ENCODE results near the gene GP1BB. TPM values are rescaled to one million over a fixed set of nuclear protein-coding genes. Genes with fewer than 3 reads are reported as not detected.
A peak's percentile ranks its signal among the peaks of the same experiment; 100 is the strongest.

The GP1BB gene
- total and polyA plus RNA-seq, 2 of the 13 experiments (the other 11 are each of a cell fraction or from before 2014, with no cell fraction given) = not detected

DNA sequence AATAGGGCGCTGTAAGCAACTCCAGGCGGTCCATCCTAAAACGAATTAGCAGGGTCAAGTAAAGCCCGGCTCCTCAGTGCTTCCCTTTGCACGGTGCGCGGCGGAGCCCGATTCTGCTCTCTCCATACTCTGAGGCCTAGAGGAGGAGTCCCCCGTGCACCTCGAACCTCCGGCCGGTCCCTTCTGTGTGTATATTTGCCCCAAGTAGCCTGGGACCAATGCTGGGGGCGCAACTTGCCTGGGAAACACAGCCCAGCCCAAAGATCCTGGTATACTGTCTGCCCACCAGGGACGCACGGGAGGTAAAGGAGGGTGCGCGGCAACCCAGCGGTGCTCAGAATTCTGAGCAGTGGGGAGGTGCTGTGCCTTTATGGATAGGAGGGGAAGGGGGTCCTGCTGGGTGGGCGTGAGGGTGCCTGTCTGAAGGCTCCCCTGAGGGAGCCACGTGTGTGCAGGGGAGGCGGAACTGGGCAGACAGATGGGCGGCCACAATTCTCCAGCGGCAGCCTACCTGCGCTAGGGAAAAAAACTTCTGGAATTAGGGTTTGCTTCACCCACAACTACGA is 32.5 kb downstream of the GP1BB start:
- FAIRE-seq (no peak), ATAC-seq (peak; percentile 13; the same call in 1 of the 3 replicates), DNase-seq (ENCODE audit: low spot score) (no peak)
- H4K20me1 ChIP-seq (ENCODE audit: insufficient read depth, low read length) = no peaks in the 10 kb centered on the region; the same call in 1 of the 2 replicates
- POLR2A ChIA-PET = no interaction called here
- no peak overlapping the region for H3K9ac ChIP-seq (ENCODE audit: insufficient read depth, low read depth, low read length)
- TF ChIP-seq ZNF317 (CRISPR knock-in tag; IDR thresholded peaks at IDR 0.05) = no peak
- TF ChIP-seq EZH2 (conservative IDR thresholded peaks at IDR 0.05; ENCODE audit: low read depth, low read length) = 0 out of 2 replicates have a peak, but pooled peaks have one; percentile 37
- TF ChIP-seq MTF2 (CRISPR knock-in tag; IDR thresholded peaks at IDR 0.05; ENCODE audit: borderline replicate concordance) = 0 out of 2 replicates have a peak, but pooled peaks have one; percentile 12
- H3K36me3 ChIP-seq (replicated peaks in 1 of 2; ENCODE audit: control insufficient read depth in 1 of 2, insufficient read depth in 2 of 2, low read length in 2 of 2) = no peaks in the 10 kb centered on the region
- CTCF ChIA-PET (ENCODE audit: low intra/inter-chr PET ratio, low total read pairs) = interaction anchor here (1.1 to 3.1 kb wide), 3 partner anchors 25 to 155 kb away, joined by 3 to 14 read pairs (median 4); no protein-coding TSS in a partner anchor
- H3K9me3 ChIP-seq (ENCODE audit: low read length) = no peaks in the 10 kb centered on the region
- no peak overlapping the region for H2AFZ ChIP-seq (ENCODE audit: low read length)
- peaks cover 15 to 91% of the 10 kb centered on the region in 2 experiments for H3K27me3 ChIP-seq (ENCODE audit: control insufficient read depth in 1 of 2, insufficient read depth in 2 of 2, low read length in 2 of 2)
- H3K79me2 ChIP-seq (ENCODE audit: insufficient read depth, low read length) = no peaks in the 10 kb centered on the region
- H3K4me1 ChIP-seq (ENCODE audit: insufficient read depth, low read length) = peaks cover 29% of the 10 kb centered on the region; the same call in 1 of the 2 replicates
- 15% methylated on average over 9 of the region's 26 CpGs for WGBS (ENCODE audit: low lambda C conversion rate)
- intact Hi-C loops (cut with micrococcal nuclease; ENCODE audit: unreplicated experiment) (no loop called here), in situ Hi-C loops (cut with HindIII; ENCODE audit: extremely low pct_ligation_motif_present, low pct_unique_long_range_greater_than_20kb) (loop anchor here (10.0 kb wide), 1 partner anchor 159 kb away; no protein-coding TSS in a partner anchor)
- H3K27ac ChIP-seq (ENCODE audit: extremely low read length, insufficient read depth, low read length) = no peak overlapping the region
- no peak overlapping the region for H3K4me2 ChIP-seq (ENCODE audit: low read depth, low read length)
- no TSS peak for BruUV-seq (replicated peaks)
- no peak overlapping the region for H3K4me3 ChIP-seq (replicated peaks in 1 of 3; ENCODE audit: insufficient read depth in 1 of 3, low read depth in 2 of 3, low read length in 3 of 3)

DNA sequence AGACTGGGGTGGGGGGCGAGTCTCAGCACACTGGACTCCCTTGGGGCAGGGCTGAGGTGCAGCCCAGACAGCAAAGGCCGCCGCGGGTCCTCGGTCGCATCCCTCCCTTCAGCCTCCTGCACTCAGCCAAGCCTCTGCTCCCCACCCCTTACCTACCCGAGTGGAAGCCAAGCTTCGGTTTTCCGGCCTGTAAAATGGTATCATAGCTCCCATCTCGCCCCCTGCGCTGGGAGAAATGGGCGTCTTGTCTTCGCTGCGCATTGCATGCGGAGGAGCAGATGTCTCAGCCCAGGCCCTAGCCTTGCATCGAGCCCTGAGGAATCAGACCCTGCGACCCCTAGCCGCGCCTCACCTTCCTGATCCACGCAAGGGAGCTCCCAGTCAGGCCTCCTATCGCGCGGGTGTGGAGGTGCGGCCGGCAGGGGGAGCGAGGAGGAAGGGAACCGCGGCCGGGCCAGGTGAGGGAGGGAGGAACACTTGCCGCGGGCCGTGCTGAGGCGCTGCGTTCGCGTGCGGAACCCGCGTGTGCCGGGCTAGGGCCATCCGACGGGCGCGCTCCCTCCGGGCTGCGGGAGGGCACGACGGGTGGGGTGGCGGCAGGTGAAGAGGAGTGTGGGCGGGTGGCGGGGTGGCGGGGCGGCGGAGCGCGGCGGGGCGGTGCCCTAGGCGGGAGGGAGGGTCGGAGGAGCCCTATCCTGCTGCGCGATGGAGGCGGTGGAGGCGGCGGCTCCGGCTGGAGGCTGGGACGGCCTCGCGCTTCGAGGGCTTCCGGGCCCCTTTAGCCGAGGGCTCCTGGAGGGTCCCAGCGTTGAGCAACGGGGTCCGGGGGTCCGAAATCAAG is 33.2 kb downstream of the GP1BB start:
- H3K9ac ChIP-seq (ENCODE audit: insufficient read depth, low read depth, low read length) = no peak overlapping the region
- no peak overlapping the region for H2AFZ ChIP-seq (ENCODE audit: low read length)
- 18% methylated on average over 28 of the region's 76 CpGs for WGBS (ENCODE audit: low lambda C conversion rate)
- peak overlapping the region; percentile 69 for H3K4me2 ChIP-seq (ENCODE audit: low read depth, low read length)
- BruUV-seq (replicated peaks) = no TSS peak
- CTCF ChIA-PET (ENCODE audit: low intra/inter-chr PET ratio, low total read pairs) = interaction anchor here (1.1 to 3.1 kb wide), 3 partner anchors 24 to 154 kb away, joined by 3 to 14 read pairs (median 4); no protein-coding TSS in a partner anchor
- peak overlapping the region; percentile 26 to 58 (median 36); a peak in 3 of 6 replicates for H3K4me3 ChIP-seq (replicated peaks in 1 of 3; ENCODE audit: insufficient read depth in 1 of 3, low read depth in 2 of 3, low read length in 3 of 3)
- H3K27me3 ChIP-seq (ENCODE audit: control insufficient read depth in 1 of 2, insufficient read depth in 2 of 2, low read length in 2 of 2) = peaks cover 12 to 89% of the 10 kb centered on the region in 2 experiments
- FAIRE-seq = no peak
- H3K27ac ChIP-seq (ENCODE audit: extremely low read length, insufficient read depth, low read length) = no peak overlapping the region
- peak; percentile 64 for ATAC-seq
- intact Hi-C loops (cut with micrococcal nuclease; ENCODE audit: unreplicated experiment) = no loop called here
- no peaks in the 10 kb centered on the region for H3K79me2 ChIP-seq (ENCODE audit: insufficient read depth, low read length)
- no peaks in the 10 kb centered on the region for H3K9me3 ChIP-seq (ENCODE audit: low read length)
- in situ Hi-C loops (cut with HindIII; ENCODE audit: extremely low pct_ligation_motif_present, low pct_unique_long_range_greater_than_20kb) = loop anchor here (10.0 kb wide), 1 partner anchor 158 kb away; no protein-coding TSS in a partner anchor
- no peaks in the 10 kb centered on the region for H3K36me3 ChIP-seq (replicated peaks in 1 of 2; ENCODE audit: control insufficient read depth in 1 of 2, insufficient read depth in 2 of 2, low read length in 2 of 2)
- POLR2A ChIA-PET = no interaction called here
- H3K4me1 ChIP-seq (ENCODE audit: insufficient read depth, low read length) = peaks cover 23% of the 10 kb centered on the region
- DNase-seq (ENCODE audit: low spot score) = peak; percentile 35
- no peaks in the 10 kb centered on the region; the same call in 1 of the 2 replicates for H4K20me1 ChIP-seq (ENCODE audit: insufficient read depth, low read length)
- no peak for TF ChIP-seq ZNF280D (CRISPR knock-in tag; IDR thresholded peaks at IDR 0.05)
- peak; percentile 67; the same call in 1 of the 2 replicates for TF ChIP-seq UBTF (CRISPR knock-in tag; IDR thresholded peaks at IDR 0.05)
- TF ChIP-seq, protein P1, sequence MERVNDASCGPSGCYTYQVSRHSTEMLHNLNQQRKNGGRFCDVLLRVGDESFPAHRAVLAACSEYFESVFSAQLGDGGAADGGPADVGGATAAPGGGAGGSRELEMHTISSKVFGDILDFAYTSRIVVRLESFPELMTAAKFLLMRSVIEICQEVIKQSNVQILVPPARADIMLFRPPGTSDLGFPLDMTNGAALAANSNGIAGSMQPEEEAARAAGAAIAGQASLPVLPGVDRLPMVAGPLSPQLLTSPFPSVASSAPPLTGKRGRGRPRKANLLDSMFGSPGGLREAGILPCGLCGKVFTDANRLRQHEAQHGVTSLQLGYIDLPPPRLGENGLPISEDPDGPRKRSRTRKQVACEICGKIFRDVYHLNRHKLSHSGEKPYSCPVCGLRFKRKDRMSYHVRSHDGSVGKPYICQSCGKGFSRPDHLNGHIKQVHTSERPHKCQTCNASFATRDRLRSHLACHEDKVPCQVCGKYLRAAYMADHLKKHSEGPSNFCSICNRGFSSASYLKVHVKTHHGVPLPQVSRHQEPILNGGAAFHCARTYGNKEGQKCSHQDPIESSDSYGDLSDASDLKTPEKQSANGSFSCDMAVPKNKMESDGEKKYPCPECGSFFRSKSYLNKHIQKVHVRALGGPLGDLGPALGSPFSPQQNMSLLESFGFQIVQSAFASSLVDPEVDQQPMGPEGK (CRISPR knock-in tag; IDR thresholded peaks at IDR 0.05) = 0 out of 2 replicates have a peak, but pooled peaks have one; percentile 31

Measured in HepG2 (cell line).